Measurements from ENCODE around the gene TPP2.

The TPP2 gene

DNA sequence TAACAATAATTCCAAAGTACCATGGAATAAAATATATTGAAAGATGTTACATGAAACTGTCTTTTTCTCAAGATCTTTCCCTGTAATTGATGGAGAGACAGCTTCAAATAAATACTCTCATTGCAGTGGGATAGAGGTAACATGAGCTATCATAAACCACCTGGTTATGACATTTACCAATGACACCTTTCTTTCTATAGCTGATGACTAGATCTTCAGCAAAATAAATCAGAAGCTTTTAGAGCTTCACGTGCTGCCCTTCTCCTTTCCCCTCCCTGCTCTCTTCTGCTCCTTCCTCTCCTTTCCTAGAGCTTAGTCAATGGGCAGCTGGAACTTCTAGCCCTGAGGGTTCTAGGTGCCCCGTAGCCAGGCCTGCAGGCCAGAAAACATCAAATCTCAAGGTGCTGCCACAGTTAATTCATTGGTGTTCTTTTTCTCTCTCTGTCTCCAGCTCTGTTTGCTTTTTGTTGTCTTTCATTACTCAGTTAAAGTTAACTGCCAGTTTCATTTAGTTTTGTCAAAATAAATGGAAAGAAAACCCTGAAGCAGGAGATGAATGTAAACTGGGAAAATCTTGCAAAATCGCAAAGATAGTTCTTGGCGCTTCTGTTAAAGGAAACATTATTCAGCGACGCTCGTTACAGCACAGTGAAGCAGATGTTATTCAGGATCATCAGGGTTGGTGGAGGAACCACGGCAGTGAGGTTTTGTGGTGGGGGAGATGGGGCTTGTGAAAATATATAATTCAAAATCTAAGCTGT is 106.4 kb downstream of the TPP2 start:
- TF ChIP-seq, protein P1, sequence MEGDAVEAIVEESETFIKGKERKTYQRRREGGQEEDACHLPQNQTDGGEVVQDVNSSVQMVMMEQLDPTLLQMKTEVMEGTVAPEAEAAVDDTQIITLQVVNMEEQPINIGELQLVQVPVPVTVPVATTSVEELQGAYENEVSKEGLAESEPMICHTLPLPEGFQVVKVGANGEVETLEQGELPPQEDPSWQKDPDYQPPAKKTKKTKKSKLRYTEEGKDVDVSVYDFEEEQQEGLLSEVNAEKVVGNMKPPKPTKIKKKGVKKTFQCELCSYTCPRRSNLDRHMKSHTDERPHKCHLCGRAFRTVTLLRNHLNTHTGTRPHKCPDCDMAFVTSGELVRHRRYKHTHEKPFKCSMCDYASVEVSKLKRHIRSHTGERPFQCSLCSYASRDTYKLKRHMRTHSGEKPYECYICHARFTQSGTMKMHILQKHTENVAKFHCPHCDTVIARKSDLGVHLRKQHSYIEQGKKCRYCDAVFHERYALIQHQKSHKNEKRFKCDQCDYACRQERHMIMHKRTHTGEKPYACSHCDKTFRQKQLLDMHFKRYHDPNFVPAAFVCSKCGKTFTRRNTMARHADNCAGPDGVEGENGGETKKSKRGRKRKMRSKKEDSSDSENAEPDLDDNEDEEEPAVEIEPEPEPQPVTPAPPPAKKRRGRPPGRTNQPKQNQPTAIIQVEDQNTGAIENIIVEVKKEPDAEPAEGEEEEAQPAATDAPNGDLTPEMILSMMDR (IDR thresholded peaks at IDR 0.05), result no peak

DNA sequence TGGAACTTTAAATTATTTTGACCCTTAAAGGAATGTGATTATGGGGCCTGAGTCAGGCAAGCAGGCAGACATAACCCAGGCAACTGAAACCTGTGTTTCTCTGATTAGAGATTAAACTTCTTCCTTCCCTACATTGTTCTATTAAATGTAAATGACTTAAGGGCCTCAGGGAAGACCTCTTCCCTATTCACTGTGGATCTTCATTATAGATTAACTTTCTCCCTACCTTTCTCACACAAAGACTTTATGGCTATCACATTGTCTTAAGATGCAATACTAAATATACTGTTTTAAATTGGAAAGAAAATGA is 106.9 kb downstream of the TPP2 start:
- TF ChIP-seq, protein P1 (IDR thresholded peaks at IDR 0.05), result no peak

- TF ChIP-seq, protein P1 (IDR thresholded peaks at IDR 0.05), result no peak
Observed at GRCh38 chr13:102704238-102705058, 107.7 kb downstream of the TPP2 start.

- TF ChIP-seq, protein P1 (IDR thresholded peaks at IDR 0.05), result no peak
Observed at GRCh38 chr13:102707467-102707866, 110.7 kb downstream of the TPP2 start.

- TF ChIP-seq, protein P1 (IDR thresholded peaks at IDR 0.05), result no peak
Observed at GRCh38 chr13:102708211-102708610, 111.4 kb downstream of the TPP2 start.

- TF ChIP-seq, protein P1 (IDR thresholded peaks at IDR 0.05), result no peak
Observed at GRCh38 chr13:102708991-102709390, 112.2 kb downstream of the TPP2 start.

GRCh38 chr13:102709536-102709935 is 112.8 kb downstream of the TPP2 start:
- TF ChIP-seq, protein P1 (IDR thresholded peaks at IDR 0.05), result no peak
